DLD1 (cell line): ENCODE results near the gene FCGR3A.
"Not testable (repeated sequence)": the region's sequence is repeated elsewhere in the genome, so short reads cannot be mapped to it uniquely, and the experiment has no call there.

Experiments
- in situ Hi-C: cut with HindIII; loops from 2 replicates; pipeline ENCODE4 v1.10.0; 2017; ENCODE audit warnings: low sequenced_read_pairs

The FCGR3A gene

GRCh38 chr1:161549652-161550051 is at the start of gene FCGR3A:
TSS of gene FCGR3A (minus strand) at chr1:161549818. CDS start at chr1:161549736, 82 bp downstream.
- in situ Hi-C loops = no loop called here

- in situ Hi-C loops = not testable (repeated sequence)
Measured at GRCh38 chr1:161597077-161597476, 47.5 kb upstream of the FCGR3A start.

DNA sequence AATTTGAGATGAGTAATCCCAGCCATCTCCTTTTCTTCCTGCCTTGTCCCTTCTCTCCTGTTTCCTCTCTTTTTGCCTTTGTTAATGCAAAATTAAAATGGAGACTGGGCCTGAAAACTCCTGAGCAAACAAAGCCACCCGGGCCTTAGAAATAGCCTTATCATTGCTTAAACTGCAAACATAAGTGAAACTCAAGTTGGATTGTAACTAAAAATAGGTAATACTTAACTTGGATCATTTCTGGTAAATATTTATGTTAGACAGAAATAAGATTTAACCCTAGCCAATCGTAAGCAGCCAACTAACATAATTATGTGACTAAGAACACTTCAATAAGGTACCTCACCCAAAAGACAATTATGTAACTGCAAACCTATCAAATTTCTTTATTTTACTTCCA is 46.0 kb upstream of the FCGR3A start:
- in situ Hi-C loops = not testable (repeated sequence)

DNA sequence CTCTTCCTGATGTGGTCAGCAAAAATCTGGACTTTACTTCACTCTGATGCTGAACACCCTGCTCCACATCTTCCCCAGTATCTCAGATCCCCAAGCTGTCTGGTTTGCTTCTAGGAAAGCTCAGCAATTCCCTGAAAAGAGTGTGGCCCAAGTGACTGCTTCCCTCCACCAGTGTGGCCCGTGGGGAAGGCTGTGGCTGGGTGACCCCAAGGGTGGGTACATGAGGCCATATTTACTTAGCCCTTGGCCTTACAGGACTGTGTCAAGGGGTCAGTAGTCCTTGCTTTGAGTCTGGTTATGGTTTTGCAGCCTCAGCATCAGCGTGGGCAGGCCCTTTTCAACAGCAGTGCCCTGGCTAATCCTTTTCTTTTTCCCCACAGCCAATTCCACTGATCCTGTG is 45.6 kb upstream of the FCGR3A start:
- in situ Hi-C loops = not testable (repeated sequence)

DNA sequence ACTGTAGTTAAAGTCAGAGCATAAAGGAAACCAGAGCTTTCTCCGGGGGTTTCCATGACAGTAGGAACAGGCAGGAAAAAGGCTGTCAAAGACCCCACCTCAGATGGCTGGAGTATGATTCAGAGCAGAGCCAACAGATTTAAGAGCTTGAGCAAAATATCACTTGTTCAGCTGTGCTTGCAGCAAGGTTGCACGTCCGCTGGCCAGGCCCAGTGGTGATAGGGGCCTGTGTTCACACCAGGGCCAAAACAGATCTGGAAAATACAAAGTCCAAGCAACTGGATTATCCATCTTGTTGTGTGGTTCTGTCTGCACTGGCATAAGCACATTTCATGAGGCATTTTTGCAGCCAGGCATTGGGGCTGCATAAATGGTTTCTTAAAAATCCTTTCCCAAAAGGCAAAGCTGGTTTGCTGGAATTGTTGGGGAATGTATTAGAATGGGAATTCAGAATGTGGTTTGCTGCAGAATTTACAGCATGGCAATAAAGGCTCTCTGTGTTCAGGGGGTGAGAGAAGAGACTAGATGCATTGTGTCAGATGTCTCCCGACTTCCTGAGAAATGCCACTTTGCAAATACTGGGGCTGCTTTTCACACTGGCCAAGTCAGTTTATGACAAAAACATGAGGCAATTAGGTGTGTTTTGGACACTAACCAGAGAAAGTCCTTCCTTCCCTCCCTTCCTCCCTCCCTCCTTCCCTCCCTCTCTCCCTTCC is 44.8 kb upstream of the FCGR3A start:
- in situ Hi-C loops = not testable (repeated sequence)

- in situ Hi-C loops = not testable (repeated sequence)
Measured at GRCh38 chr1:161593092-161593755, 43.6 kb upstream of the FCGR3A start.

- in situ Hi-C loops = not testable (repeated sequence)
Measured at GRCh38 chr1:161592586-161592985, 43.0 kb upstream of the FCGR3A start.

GRCh38 chr1:161589920-161590319 is 40.3 kb upstream of the FCGR3A start:
- in situ Hi-C loops = not testable (repeated sequence)

GRCh38 chr1:161589365-161589764 is 39.7 kb upstream of the FCGR3A start:
- in situ Hi-C loops = not testable (repeated sequence)

DNA sequence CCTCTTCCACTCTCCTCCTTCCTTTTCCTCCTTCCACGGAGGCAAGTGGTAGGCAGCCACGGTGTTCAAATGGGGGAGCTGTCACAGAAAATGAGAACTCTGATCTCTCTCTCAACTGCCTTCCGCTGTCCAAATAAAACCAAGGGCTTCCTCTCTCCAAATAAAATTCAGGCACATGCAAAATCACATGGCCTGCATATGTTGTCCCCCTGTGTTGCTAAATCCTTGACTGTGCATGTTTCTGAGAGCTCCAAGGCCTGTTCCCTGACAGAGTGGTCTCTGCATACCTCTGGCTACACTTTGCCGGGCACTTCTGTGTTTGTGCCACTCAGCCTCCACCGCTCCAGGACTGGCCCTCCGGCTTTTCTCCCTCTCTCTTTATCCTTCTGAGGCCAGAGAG is 39.0 kb upstream of the FCGR3A start:
- in situ Hi-C loops = not testable (repeated sequence)

- in situ Hi-C loops = not testable (repeated sequence)
Measured at GRCh38 chr1:161582882-161583281, 33.3 kb upstream of the FCGR3A start.

DNA sequence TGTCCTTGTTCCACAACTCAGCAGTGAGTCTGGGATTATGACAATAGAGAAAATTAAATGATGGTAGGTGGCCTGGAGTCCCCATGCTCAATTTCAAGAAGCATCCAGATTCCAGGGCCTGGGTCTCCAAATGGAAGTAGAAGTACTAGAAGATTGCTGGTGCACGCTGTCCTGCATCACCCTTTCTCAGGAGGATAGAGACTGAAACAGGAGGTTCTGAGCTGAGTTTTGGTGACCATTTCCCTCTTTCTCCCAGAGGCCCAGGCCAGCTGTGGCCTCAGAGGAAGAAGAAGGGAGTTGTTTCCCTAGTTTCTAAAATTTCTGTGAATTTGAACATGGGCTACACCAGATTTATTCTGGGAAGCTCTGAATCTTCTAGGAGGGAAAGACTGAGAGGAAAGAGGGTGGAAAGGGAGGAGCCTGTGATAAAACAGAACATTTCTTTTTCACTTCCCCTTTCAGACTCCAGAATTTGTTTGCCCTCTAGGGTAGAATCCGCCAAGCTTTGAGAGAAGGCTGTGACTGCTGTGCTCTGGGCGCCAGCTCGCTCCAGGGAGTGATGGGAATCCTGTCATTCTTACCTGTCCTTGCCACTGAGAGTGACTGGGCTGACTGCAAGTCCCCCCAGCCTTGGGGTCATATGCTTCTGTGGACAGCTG is 31.4 kb upstream of the FCGR3A start:
- in situ Hi-C loops = not testable (repeated sequence)

GRCh38 chr1:161579856-161580507 is 30.4 kb upstream of the FCGR3A start:
- in situ Hi-C loops = not testable (repeated sequence)

DNA sequence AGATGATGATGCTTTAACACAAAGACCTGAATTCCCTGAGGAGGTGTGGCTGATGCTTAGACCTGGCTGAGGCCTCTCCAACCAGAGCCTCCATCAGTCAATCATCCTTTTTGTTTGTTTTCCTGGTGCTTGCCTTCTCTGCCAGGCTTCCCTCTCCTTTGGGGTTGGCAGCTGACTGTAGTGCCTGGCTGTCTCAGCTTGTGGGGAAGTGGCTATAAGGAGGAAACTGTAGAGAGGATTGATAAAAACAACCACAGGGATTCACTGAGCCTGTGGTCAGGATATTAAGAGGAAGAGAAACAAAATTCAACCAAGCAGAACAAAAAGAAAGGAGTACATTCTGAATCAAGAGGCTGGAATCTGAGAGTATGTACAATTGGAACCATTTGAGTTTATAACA is 27.1 kb upstream of the FCGR3A start:
- in situ Hi-C loops = not testable (repeated sequence)

DNA sequence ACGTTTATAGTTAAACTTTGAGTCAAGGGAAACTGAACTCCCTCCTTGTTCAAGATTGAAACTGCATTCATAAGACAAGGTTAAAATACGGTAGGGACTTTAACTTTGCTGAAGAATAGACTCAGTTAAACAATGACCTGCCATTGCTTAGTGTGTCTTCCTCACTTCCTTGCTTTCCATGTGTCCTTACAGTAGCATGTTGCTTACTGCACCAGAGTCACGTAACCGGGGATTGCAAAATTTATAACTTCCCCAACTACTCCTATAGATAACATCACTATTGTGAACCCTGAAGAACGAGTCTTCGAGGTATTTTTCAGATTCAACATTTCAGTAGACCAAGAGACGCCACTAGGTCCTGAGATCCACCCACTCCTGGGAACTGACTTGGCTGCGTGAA is 22.1 kb upstream of the FCGR3A start:
- in situ Hi-C loops = not testable (repeated sequence)

DNA sequence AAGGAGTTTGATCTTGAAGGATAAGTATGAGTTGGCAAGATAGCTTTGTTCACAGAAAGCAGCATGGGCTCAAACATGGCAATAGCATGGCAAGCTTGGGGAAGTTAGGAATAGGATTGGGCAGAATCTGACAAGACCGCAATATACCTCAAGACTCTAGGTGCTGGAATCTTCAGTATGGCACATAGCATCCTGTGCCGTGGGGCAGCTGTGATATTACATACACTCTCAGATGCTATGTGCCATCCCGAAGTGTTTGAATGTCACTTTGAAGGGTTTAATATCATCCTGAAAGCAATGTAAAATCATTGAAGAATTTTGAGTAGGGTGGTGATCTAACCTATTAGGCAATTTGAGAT is 17.0 kb upstream of the FCGR3A start:
- in situ Hi-C loops = not testable (repeated sequence)

DNA sequence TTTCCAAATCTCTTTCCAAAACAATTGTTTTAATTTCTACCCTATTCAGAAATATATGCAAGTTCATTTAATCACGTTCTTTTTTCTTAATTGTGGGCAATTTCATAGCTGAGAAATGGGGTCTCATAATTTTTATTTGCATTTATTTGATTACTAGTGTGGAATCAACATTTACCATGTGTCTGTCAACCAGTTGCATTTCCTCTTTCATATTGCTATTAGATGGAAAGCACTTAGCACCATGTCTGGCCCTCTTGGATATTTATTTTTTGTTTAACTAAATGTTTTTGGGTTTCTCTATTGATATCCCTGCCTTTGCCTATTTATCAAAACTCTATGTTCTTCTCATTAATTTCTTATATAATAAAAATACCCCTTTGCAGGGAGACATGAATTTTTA is 13.9 kb upstream of the FCGR3A start:
- in situ Hi-C loops = not testable (repeated sequence)

DNA sequence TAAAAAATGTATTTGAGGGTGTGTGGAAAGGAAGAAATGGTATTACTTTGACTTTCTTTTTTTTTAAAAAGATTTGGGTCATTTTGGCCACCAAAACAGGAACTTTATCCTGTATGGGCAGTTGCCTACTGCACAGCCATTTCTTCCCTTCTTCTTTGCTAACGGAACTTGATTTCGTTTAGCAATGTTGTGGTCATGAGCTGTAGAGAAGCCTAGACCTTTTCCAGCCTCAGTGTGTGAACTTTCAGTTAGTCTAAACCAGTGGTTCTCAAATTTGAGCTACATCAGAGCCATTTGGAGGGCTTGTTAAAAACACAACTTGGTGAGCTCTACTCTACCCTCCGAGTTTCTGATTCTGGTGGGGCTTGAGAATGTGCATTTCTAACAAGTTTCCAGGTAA is 12.8 kb upstream of the FCGR3A start:
- in situ Hi-C loops = not testable (repeated sequence)

- in situ Hi-C loops = not testable (repeated sequence)
Measured at GRCh38 chr1:161560960-161561715, 11.5 kb upstream of the FCGR3A start.

DNA sequence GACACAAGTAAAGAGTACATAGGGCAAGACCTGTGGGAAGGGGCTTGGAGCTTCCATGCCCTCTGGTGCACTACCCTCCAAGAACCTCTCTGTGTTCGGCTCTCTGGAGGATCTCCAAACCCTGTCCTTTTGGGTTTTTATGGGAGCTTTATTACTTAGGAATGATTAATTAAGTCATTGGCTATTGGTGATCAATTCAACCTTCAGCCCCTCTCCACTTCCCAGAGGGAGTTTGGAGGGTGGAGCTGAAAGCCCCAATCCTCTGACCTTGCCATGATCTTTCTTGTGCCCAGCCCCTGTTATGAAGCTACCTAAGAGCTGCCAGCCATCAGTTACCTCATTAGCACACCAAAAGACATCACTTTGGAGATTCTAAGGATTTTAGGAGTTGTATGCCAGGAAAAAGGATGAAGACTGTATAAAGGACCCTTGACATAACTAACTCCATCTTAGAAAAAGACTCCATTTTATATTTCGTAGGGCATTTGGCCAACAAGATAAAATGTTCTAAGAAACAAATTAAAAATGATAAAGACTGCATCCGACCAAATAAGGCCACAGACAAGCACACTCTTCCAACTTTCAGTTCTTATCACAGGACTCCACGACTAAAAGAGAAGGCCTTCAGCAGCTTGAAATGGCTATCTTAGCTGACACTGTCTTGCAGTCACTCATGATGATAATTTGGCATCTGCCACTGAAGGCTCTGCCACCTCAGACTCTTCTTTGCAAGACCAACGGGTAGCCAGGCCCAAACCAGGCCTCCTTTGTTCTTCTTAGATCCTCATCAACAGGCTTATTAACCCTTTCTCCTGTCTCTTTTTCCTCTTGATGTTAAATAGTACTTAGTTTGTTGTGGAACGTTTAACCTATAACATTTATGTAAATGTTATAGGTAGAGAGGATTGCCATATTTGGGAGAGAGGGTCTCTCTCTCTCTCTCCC is 8.2 kb upstream of the FCGR3A start:
- in situ Hi-C loops = not testable (repeated sequence)
